Activated gamma-delta T cell (primary cell): Measurements from ENCODE around the gene SMIM8.

Experiments
- DNase-seq: peaks from one replicate; lab custom pipeline; 2025; lab: John Stamatoyannopoulos, UW

Gene SMIM8

DNA sequence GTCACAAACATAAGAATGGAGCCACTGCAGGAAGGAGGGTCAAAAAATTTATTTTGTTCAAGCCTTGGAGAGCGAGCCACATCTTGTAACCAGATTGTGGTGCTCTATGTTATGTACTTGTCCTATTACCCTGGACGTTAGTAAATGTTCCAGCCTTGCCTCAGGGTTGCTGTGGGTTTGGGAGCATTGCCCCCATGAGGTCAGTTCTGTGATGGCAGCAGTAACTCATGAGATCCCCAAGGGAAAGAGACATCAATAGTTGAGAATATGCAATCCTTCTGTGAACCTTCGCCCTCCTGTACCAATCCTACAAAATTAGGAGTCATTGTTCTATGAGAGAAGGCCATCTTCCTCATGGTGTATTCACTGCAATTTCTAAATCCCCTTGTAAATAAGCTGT lies 68.9 kb downstream of the SMIM8 start:
- DNase-seq, result no peak
